Thymus (tissue), 11 donors: ENCODE data around the gene RBM17. TPM values are rescaled to one million over a fixed set of nuclear protein-coding genes. Genes with fewer than 3 reads are reported as not detected.
"Not testable (repeated sequence)": the region's sequence is repeated elsewhere in the genome, so short reads cannot be mapped to it uniquely, and the experiment has no call there.

Experiments used
- DNase-seq, 9 donors: peaks; one replicate each; pipeline ENCODE4 v3.0.0-alpha.2; 2013; ENCODE audit warnings: low spot score in 9 of 9, low read depth in 6 of 9, missing footprints in 1 of 9
- H3K27ac ChIP-seq, 2 donors: one replicate each; pipeline ENCODE4 v1.5.1; 2013; ENCODE audit warnings: control low read depth in 1 of 2, low read depth in 1 of 2, low read length in 1 of 2, mild to moderate bottlenecking in 1 of 2, moderate library complexity in 1 of 2
- H3K27me3 ChIP-seq, 2 donors: one replicate each; pipeline ENCODE4 v1.5.1; 2013; ENCODE audit warnings: low read length in 1 of 2; ENCODE audit not compliant: control insufficient read depth in 2 of 2, insufficient read depth in 1 of 2
- H3K36me3 ChIP-seq, 2 donors: one replicate each; pipeline ENCODE4 v1.5.1; 2013; ENCODE audit warnings: low read length in 1 of 2, mild to moderate bottlenecking in 1 of 2, moderate library complexity in 1 of 2; ENCODE audit not compliant: control insufficient read depth in 2 of 2, insufficient read depth in 2 of 2
- H3K4me1 ChIP-seq, 2 donors: one replicate each; pipeline ENCODE4 v1.5.1; 2013; ENCODE audit warnings: low read length in 2 of 2; ENCODE audit not compliant: control insufficient read depth in 2 of 2, insufficient read depth in 2 of 2
- H3K4me3 ChIP-seq, 2 donors: one replicate each; pipeline ENCODE4 v1.5.1; 2013; ENCODE audit warnings: low read length in 2 of 2, control low read depth in 1 of 2, mild to moderate bottlenecking in 1 of 2
- H3K9me3 ChIP-seq, 2 donors: one replicate each; pipeline ENCODE4 v1.5.1; 2013; ENCODE audit warnings: low read length in 1 of 2, mild to moderate bottlenecking in 1 of 2; ENCODE audit not compliant: control insufficient read depth in 2 of 2, insufficient read depth in 1 of 2
- WGBS: extraction: QIAGEN DNeasy Blood & Tissue Kit; methylation state at CpG from one replicate; pipeline ENCODE4 v1.1.7; 2013; 5-methylcytosine and 5-hydroxymethylcytosine counted together
- polyA plus RNA-seq: library from polyadenylated mRNA; stranded (reverse); fragments of 200-250 nt; gene quantifications from one replicate; pipeline ENCODE4 v1.2.3, GENCODE V29; 2013
- total RNA-seq: library from RNA; stranded (reverse); fragments of 120-200 nt; gene quantifications from one replicate; pipeline ENCODE4 v1.2.4, GENCODE V29; 2013
- donor health status: healthy.

The RBM17 gene
- total and polyA plus RNA-seq, 2 donors = 59.1 to 122 TPM

- no peaks in the 10 kb centered on the region for H3K36me3 ChIP-seq
- peaks cover 19 to 28% of the 10 kb centered on the region in 2 donors for H3K4me1 ChIP-seq
- no peaks in the 10 kb centered on the region for H3K9me3 ChIP-seq
- H3K27me3 ChIP-seq = peaks cover 0 to 14% of the 10 kb centered on the region in 2 donors
- 98% methylated on average over 11 of the region's 11 CpGs for WGBS
- no peak overlapping the region for H3K4me3 ChIP-seq
- H3K27ac ChIP-seq = no peak overlapping the region
- no peak for DNase-seq
Measured at GRCh38 chr10:6139470-6139869, 50.6 kb downstream of the RBM17 start.

- Histone ChIP-seq H3K4me3 (peak overlapping the region in 1 of 2 donors; percentile 20), H3K4me1 (peaks cover 18 to 25% of the 10 kb centered on the region in 2 donors), H3K36me3 (no peaks in the 10 kb centered on the region), H3K27ac (peak overlapping the region in 1 of 2 donors; percentile 30), H3K27me3 (peaks cover 0 to 18% of the 10 kb centered on the region in 2 donors), H3K9me3 (no peaks in the 10 kb centered on the region)
- 55% methylated on average over 28 of the region's 28 CpGs for WGBS
- peak in 4 of 9 donors; percentile 31 to 73 (median 59) for DNase-seq
Measured at GRCh38 chr10:6140141-6140841, 51.5 kb downstream of the RBM17 start.

GRCh38 chr10:6140965-6141295, 52.1 kb downstream of the RBM17 start:
- peaks cover 24 to 32% of the 10 kb centered on the region in 2 donors for H3K4me1 ChIP-seq
- WGBS = 85% methylated on average over 8 of the region's 8 CpGs
- H3K27me3 ChIP-seq = peaks cover 0 to 24% of the 10 kb centered on the region in 2 donors
- DNase-seq = no peak
- H3K36me3 ChIP-seq = no peaks in the 10 kb centered on the region
- peak overlapping the region in 1 of 2 donors; percentile 22 for H3K27ac ChIP-seq
- H3K9me3 ChIP-seq = no peaks in the 10 kb centered on the region
- no peak overlapping the region for H3K4me3 ChIP-seq

- peaks cover 24 to 34% of the 10 kb centered on the region in 2 donors for H3K4me1 ChIP-seq
- 90% methylated on average over 30 of the region's 30 CpGs for WGBS
- H3K27ac ChIP-seq = peak overlapping the region; percentile 10 to 26
- no peaks in the 10 kb centered on the region for H3K36me3 ChIP-seq
- peak in 1 of 9 donors; percentile 37 for DNase-seq
- H3K27me3 ChIP-seq = peaks cover 0 to 24% of the 10 kb centered on the region in 2 donors
- H3K9me3 ChIP-seq = no peaks in the 10 kb centered on the region
- no peak overlapping the region for H3K4me3 ChIP-seq
Measured at GRCh38 chr10:6141296-6142151, 52.7 kb downstream of the RBM17 start.

GRCh38 chr10:6142186-6142585, 53.4 kb downstream of the RBM17 start:
- not testable (repeated sequence) for H3K36me3 ChIP-seq, H3K9me3 ChIP-seq, H3K27ac ChIP-seq, H3K4me3 ChIP-seq, DNase-seq
- Histone ChIP-seq H3K27me3 (peaks cover 0 to 21% of the 10 kb centered on the region in 2 donors), H3K4me1 (peaks cover 24 to 31% of the 10 kb centered on the region in 2 donors)
- WGBS = 94% methylated on average over 7 of the region's 7 CpGs

GRCh38 chr10:6142644-6143043, 53.8 kb downstream of the RBM17 start:
- over 99% methylated on average over 7 of the region's 7 CpGs for WGBS
- H3K4me3 ChIP-seq = no peak overlapping the region

GRCh38 chr10:6143181-6143580, 54.3 kb downstream of the RBM17 start:
- peaks cover 0 to 25% of the 10 kb centered on the region in 2 donors for H3K27me3 ChIP-seq
- WGBS = 88% methylated on average over 13 of the region's 13 CpGs
- H3K4me3 ChIP-seq = no peak overlapping the region
- peaks cover 26 to 35% of the 10 kb centered on the region in 2 donors for H3K4me1 ChIP-seq
- no peak for DNase-seq
- H3K9me3 ChIP-seq = peaks cover 0 to 3% of the 10 kb centered on the region in 2 donors
- no peak overlapping the region for H3K27ac ChIP-seq
- H3K36me3 ChIP-seq = no peaks in the 10 kb centered on the region

More at GRCh38 chr10:6142644-6143043, 53.8 kb downstream of the RBM17 start:
- Histone ChIP-seq H3K9me3 (no peaks in the 10 kb centered on the region), H3K36me3 (no peaks in the 10 kb centered on the region), H3K4me1 (peaks cover 24 to 31% of the 10 kb centered on the region in 2 donors), H3K27me3 (peaks cover 0 to 25% of the 10 kb centered on the region in 2 donors), H3K27ac (no peak overlapping the region)
- DNase-seq = no peak

- DNase-seq = peak; percentile 57 to 94 (median 77)
- Histone ChIP-seq H3K27me3 (peaks cover 0 to 25% of the 10 kb centered on the region in 2 donors), H3K4me1 (peaks cover 29 to 40% of the 10 kb centered on the region in 2 donors), H3K27ac (peak overlapping the region; percentile 32 to 81), H3K36me3 (no peaks in the 10 kb centered on the region), H3K4me3 (peak overlapping the region; percentile 70 to 78), H3K9me3 (peaks cover 0 to 4% of the 10 kb centered on the region in 2 donors)
- WGBS = under 1% methylated on average over 81 of the region's 81 CpGs
Measured at GRCh38 chr10:6144406-6145165, 55.8 kb downstream of the RBM17 start.
